GM19035 (cell line): ENCODE data around the gene TMEM120A.

Source experiments
- ATAC-seq: cut with Tn5 transposase; IDR thresholded peaks from one replicate; pipeline ENCODE4 v1.9.1; 2021; ENCODE audit not compliant: unreplicated experiment

The TMEM120A gene

GRCh38 chr7:75981453-75982305 lies 12.7 kb downstream of the TMEM120A start:
- no peak for ATAC-seq

- no peak for ATAC-seq
Measured at GRCh38 chr7:75981203-75981452, 13.3 kb downstream of the TMEM120A start.

- no peak for ATAC-seq
Measured at GRCh38 chr7:75980430-75981202, 13.8 kb downstream of the TMEM120A start.

GRCh38 chr7:75979759-75980429 lies 14.5 kb downstream of the TMEM120A start:
- no peak for ATAC-seq

GRCh38 chr7:75977743-75978142 lies 16.7 kb downstream of the TMEM120A start:
- ATAC-seq: no peak

- ATAC-seq: no peak
Measured at GRCh38 chr7:75971961-75972763, 22.2 kb downstream of the TMEM120A start.

GRCh38 chr7:75971309-75971960 lies 23.0 kb downstream of the TMEM120A start:
- no peak for ATAC-seq

- no peak for ATAC-seq
Measured at GRCh38 chr7:75969704-75970498, 24.5 kb downstream of the TMEM120A start.

GRCh38 chr7:75969182-75969581 lies 25.2 kb downstream of the TMEM120A start:
- no peak for ATAC-seq

GRCh38 chr7:75968561-75969001 lies 25.8 kb downstream of the TMEM120A start:
- no peak for ATAC-seq

- ATAC-seq: no peak
Measured at GRCh38 chr7:75968012-75968411, 26.4 kb downstream of the TMEM120A start.

- no peak for ATAC-seq
Measured at GRCh38 chr7:75967487-75967997, 26.9 kb downstream of the TMEM120A start.

GRCh38 chr7:75967055-75967454 lies 27.3 kb downstream of the TMEM120A start:
- ATAC-seq: no peak

- ATAC-seq: no peak
Measured at GRCh38 chr7:75966190-75966961, 28.0 kb downstream of the TMEM120A start.

GRCh38 chr7:75965617-75966016 lies 28.8 kb downstream of the TMEM120A start:
- ATAC-seq: no peak

GRCh38 chr7:75963381-75963995 lies 30.9 kb downstream of the TMEM120A start:
- no peak for ATAC-seq

- ATAC-seq: no peak
Measured at GRCh38 chr7:75962607-75963380, 31.6 kb downstream of the TMEM120A start.
